Stimulated activated CD4-positive, alpha-beta T cell treated with anti-CD3 and anti-CD28 coated beads, Interleukin-1b, Interleukin-23, amount 100 ng/mL, for 48 hours (primary cell): ENCODE results near the gene CPNE4.
"Not testable (repeated sequence)": the region's sequence is repeated elsewhere in the genome, so short reads cannot be mapped to it uniquely, and the experiment has no call there.

ENCODE experiments used
- DNase-seq: peaks from one replicate; pipeline ENCODE4 v3.0.0-alpha.2; 2020

The CPNE4 gene

GRCh38 chr3:132034486-132035464 is at the start of gene CPNE4:
Gene CPNE4, minus strand, starts transcription at chr3:132035014.
- peak; percentile 82 for DNase-seq

GRCh38 chr3:132083583-132084279 is 48.9 kb upstream of the CPNE4 start:
- DNase-seq, result no peak

- no peak for DNase-seq
Observed at GRCh38 chr3:132083159-132083558, 48.3 kb upstream of the CPNE4 start.

GRCh38 chr3:132079147-132079546 is 44.3 kb upstream of the CPNE4 start:
- DNase-seq, result no peak

- no peak for DNase-seq
Observed at GRCh38 chr3:132073771-132074170, 39.0 kb upstream of the CPNE4 start.

- DNase-seq, result no peak
Observed at GRCh38 chr3:132071043-132071442, 36.2 kb upstream of the CPNE4 start.

GRCh38 chr3:132064114-132064513 is 29.3 kb upstream of the CPNE4 start:
- no peak for DNase-seq

- DNase-seq, result no peak
Observed at GRCh38 chr3:132062535-132062934, 27.7 kb upstream of the CPNE4 start.

- DNase-seq, result no peak
Observed at GRCh38 chr3:132055872-132056271, 21.1 kb upstream of the CPNE4 start.

- DNase-seq, result no peak
Observed at GRCh38 chr3:132047209-132047608, 12.4 kb upstream of the CPNE4 start.

- DNase-seq, result not testable (repeated sequence)
Observed at GRCh38 chr3:132044874-132045273, 10.1 kb upstream of the CPNE4 start.

GRCh38 chr3:132042681-132043080 is 7.9 kb upstream of the CPNE4 start:
- no peak for DNase-seq

- no peak for DNase-seq
Observed at GRCh38 chr3:132038198-132038825, 3.5 kb upstream of the CPNE4 start.

- DNase-seq, result no peak
Observed at GRCh38 chr3:132037581-132037980, 2.8 kb upstream of the CPNE4 start.

GRCh38 chr3:132037056-132037455 is 2.2 kb upstream of the CPNE4 start:
- no peak for DNase-seq

GRCh38 chr3:132034097-132034485 is 723 bp downstream of the CPNE4 start:
- DNase-seq, result no peak

- no peak for DNase-seq
Observed at GRCh38 chr3:132033471-132033870, 1.3 kb downstream of the CPNE4 start.

- no peak for DNase-seq
Observed at GRCh38 chr3:132032959-132033358, 1.9 kb downstream of the CPNE4 start.

GRCh38 chr3:132029182-132029902 is 5.5 kb downstream of the CPNE4 start:
- DNase-seq, result peak; percentile 68

- no peak for DNase-seq
Observed at GRCh38 chr3:132022914-132023313, 11.9 kb downstream of the CPNE4 start.

- DNase-seq, result no peak
Observed at GRCh38 chr3:132020058-132020457, 14.8 kb downstream of the CPNE4 start.

GRCh38 chr3:132017137-132017536 is 17.7 kb downstream of the CPNE4 start:
- DNase-seq, result no peak
